ENCODE data around the gene PSD4. TPM values are rescaled to one million over a fixed set of nuclear protein-coding genes. Genes with fewer than 3 reads are reported as not detected.

Gene PSD4
- polyA plus RNA-seq, 1 of the 3 experiments (the other 2 are of a cell fraction): 0.35 TPM

DNA sequence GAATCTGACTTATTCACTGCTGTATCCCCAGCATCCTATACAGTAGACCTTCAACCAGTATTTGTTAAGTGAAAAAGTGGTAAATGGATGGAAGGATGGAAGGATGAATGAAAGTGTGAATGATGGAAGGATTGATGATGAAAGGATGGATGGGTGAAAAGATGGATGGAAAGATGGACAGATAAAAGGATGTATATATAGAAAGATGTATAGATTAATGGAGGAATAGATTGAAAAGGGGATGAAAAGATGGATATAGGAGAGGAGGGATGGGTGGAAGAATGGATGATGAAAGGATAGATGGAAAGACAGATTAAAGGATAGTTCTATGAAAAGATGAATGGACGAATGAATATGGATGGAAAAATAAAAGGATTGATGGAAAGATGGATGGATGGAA is 50.0 kb downstream of the PSD4 start:
- Histone ChIP-seq H4K20me1 (ENCODE audit: insufficient read depth) (no peaks in the 10 kb centered on the region), H2AFZ (ENCODE audit: low read depth) (no peak overlapping the region), H3K27me3 (ENCODE audit: insufficient read depth) (no peaks in the 10 kb centered on the region), H3K79me2 (ENCODE audit: insufficient read depth) (no peaks in the 10 kb centered on the region), H3K36me3 (replicated peaks in 1 of 2; ENCODE audit: control insufficient read depth in 1 of 2, insufficient read depth in 2 of 2, low read length in 1 of 2) (no peaks in the 10 kb centered on the region), H3K9ac (no peak overlapping the region), H3K4me1 (ENCODE audit: control insufficient read depth in 1 of 2, insufficient read depth in 2 of 2, low read depth in 1 of 2, low read length in 1 of 2) (peaks cover 0 to 4% of the 10 kb centered on the region in 2 experiments; a peak in 2 of 4 replicates), H3F3A (replicated peaks; ENCODE audit: insufficient read depth) (no peaks in the 10 kb centered on the region), H3K9me2 (no peaks in the 10 kb centered on the region), H3K4me3 (ENCODE audit: low read depth in 2 of 2, low read length in 1 of 2) (no peak overlapping the region), H3K4me2 (no peak overlapping the region), H3K27ac (ENCODE audit: low read depth in 2 of 2, low read length in 1 of 2) (no peak overlapping the region), H3K9me3 (no peaks in the 10 kb centered on the region)
- 81% methylated on average over 1 of the region's 1 CpG for WGBS (ENCODE audit: low lambda C conversion rate)
- no peak for TF ChIP-seq RXRA (IDR thresholded peaks at IDR 0.05; ENCODE audit: borderline replicate concordance, low read depth)
- no peak for TF ChIP-seq RFX5 (IDR thresholded peaks at IDR 0.05; ENCODE audit: low read length)
- no peak for TF ChIP-seq FOSL2 (IDR thresholded peaks at IDR 0.05; ENCODE audit: borderline replicate concordance, low read depth)
- TF ChIP-seq CHD2 (IDR thresholded peaks at IDR 0.05; ENCODE audit: low read length, partially characterized antibody): no peak
- no peak for TF ChIP-seq FOXM1 (IDR thresholded peaks at IDR 0.05; ENCODE audit: low read depth)
- TF ChIP-seq, protein P1, sequence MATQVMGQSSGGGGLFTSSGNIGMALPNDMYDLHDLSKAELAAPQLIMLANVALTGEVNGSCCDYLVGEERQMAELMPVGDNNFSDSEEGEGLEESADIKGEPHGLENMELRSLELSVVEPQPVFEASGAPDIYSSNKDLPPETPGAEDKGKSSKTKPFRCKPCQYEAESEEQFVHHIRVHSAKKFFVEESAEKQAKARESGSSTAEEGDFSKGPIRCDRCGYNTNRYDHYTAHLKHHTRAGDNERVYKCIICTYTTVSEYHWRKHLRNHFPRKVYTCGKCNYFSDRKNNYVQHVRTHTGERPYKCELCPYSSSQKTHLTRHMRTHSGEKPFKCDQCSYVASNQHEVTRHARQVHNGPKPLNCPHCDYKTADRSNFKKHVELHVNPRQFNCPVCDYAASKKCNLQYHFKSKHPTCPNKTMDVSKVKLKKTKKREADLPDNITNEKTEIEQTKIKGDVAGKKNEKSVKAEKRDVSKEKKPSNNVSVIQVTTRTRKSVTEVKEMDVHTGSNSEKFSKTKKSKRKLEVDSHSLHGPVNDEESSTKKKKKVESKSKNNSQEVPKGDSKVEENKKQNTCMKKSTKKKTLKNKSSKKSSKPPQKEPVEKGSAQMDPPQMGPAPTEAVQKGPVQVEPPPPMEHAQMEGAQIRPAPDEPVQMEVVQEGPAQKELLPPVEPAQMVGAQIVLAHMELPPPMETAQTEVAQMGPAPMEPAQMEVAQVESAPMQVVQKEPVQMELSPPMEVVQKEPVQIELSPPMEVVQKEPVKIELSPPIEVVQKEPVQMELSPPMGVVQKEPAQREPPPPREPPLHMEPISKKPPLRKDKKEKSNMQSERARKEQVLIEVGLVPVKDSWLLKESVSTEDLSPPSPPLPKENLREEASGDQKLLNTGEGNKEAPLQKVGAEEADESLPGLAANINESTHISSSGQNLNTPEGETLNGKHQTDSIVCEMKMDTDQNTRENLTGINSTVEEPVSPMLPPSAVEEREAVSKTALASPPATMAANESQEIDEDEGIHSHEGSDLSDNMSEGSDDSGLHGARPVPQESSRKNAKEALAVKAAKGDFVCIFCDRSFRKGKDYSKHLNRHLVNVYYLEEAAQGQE (IDR thresholded peaks at IDR 0.05; ENCODE audit: low read depth, low read length): no peak
- no peak for TF ChIP-seq EP300 (IDR thresholded peaks at IDR 0.05; ENCODE audit: borderline replicate concordance in 1 of 2, low read depth in 1 of 2, low read length in 1 of 2)
- TF ChIP-seq, protein P2, sequence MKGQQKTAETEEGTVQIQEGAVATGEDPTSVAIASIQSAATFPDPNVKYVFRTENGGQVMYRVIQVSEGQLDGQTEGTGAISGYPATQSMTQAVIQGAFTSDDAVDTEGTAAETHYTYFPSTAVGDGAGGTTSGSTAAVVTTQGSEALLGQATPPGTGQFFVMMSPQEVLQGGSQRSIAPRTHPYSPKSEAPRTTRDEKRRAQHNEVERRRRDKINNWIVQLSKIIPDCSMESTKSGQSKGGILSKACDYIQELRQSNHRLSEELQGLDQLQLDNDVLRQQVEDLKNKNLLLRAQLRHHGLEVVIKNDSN (IDR thresholded peaks at IDR 0.05; ENCODE audit: borderline replicate concordance, low read depth): no peak
- no peak for TF ChIP-seq ELF1 (IDR thresholded peaks at IDR 0.05)
- no peak for TF ChIP-seq NRF1 (IDR thresholded peaks at IDR 0.05; ENCODE audit: low read depth, low read length)
- no peak for TF ChIP-seq MEF2A (IDR thresholded peaks at IDR 0.05; ENCODE audit: borderline replicate concordance, low read depth)
- TF ChIP-seq EZH2phosphoT487 (IDR thresholded peaks at IDR 0.05; ENCODE audit: borderline replicate concordance, low read depth): no peak
- no peak for TF ChIP-seq FOXJ3 (CRISPR knock-in tag; IDR thresholded peaks at IDR 0.05)
- no peak for TF ChIP-seq RAD21 (IDR thresholded peaks at IDR 0.05; ENCODE audit: low read length)
- no peak for TF ChIP-seq YY1 (IDR thresholded peaks at IDR 0.05; ENCODE audit: low read depth)
- ChIA-PET POLR2A (no interaction called here), CTCF (interaction anchor here (1.0 kb wide), 1 partner anchor 20 kb away, joined by 3 read pairs; no protein-coding TSS in a partner anchor)
- no peak for DNase-seq

Data from SK-N-SH (cell line).